Activated CD4-positive, alpha-beta T cell treated with anti-CD3 and anti-CD28 coated beads, Interleukin-2, amount 10 ng/mL, durations not matched to agents 24 days and 14 days (primary cell): ENCODE measurements around the gene CNTNAP5. TPM values are rescaled to one million over a fixed set of nuclear protein-coding genes. Genes with fewer than 3 reads are reported as not detected.

Source experiments
- DNase-seq: peaks from one replicate; pipeline ENCODE4 v3.0.0; 2022
- H3K27ac Mint-ChIP-seq: one replicate; pipeline ENCODE4 v1.8.0; 2022; ENCODE audit warnings: mild to moderate bottlenecking, mixed read lengths
- H3K27me3 Mint-ChIP-seq: one replicate; pipeline ENCODE4 v1.8.0; 2022; ENCODE audit warnings: mixed read lengths
- H3K36me3 Mint-ChIP-seq: one replicate; pipeline ENCODE4 v1.8.0; 2022; ENCODE audit warnings: low read depth, mild to moderate bottlenecking, mixed read lengths
- H3K4me1 Mint-ChIP-seq: one replicate; pipeline ENCODE4 v1.8.0; 2021; ENCODE audit warnings: mixed read lengths
- H3K4me3 Mint-ChIP-seq: one replicate; pipeline ENCODE4 v1.8.0; 2022; ENCODE audit warnings: mild to moderate bottlenecking, moderate library complexity, mixed read lengths
- H3K9me3 Mint-ChIP-seq: one replicate; pipeline ENCODE4 v1.8.0; 2021; ENCODE audit warnings: mixed read lengths
- intact Hi-C: fragments of 100-400 bp; cut with micrococcal nuclease; formaldehyde crosslinking; loops from one replicate; pipeline ENCODE4 v1.15.1; 2023
- total RNA-seq: library from RNA; stranded (reverse); gene quantifications from 2 replicates; pipeline ENCODE4 v1.2.3, GENCODE V29; 2022

CNTNAP5 gene
- total RNA-seq, 1 donor from 2014 or later: not detected

DNA sequence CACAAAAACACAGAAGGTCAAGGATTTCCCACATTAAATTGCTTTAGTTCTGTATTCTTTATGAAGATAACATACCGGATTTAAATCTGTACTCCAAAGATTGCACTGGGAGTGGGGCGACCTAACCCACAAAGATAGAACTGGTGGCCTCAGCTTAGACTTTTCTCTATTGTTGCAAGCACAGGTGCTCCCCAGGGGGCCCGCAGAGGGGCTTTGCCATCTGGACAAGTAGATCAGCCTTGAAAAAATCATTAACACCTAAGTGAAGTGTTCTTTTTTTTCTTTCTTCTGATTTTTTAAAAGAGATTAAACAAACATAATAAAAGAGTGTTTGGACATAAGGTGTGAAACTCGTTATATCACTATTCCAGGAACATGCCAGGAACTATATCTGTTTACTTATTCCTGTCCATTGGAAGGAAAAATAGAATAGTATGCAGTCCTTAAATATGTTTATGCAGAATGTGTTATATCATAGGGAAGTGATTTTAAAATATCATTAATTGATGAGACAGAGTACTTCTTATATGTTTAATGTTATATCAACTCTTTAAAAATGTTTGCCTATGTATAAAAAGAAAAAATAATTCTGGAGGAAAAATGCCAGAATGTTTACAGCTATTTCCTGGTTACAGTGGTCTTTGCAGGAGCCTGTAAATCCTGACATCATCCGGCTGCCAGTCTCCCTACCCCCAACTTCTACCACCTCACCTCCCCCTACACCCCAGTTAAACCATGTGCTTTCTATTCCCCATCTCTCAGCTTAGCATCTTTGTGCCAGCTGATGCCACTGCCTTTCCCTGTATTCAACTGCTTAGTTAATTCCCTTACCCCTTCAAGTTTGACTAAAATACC, 679.2 kb downstream of the CNTNAP5 start:
- Mint-ChIP-seq H3K27ac (no peak overlapping the region), H3K9me3 (peaks cover 4% of the 10 kb centered on the region), H3K4me1 (no peaks in the 10 kb centered on the region), H3K27me3 (no peaks in the 10 kb centered on the region), H3K36me3 (no peaks in the 10 kb centered on the region), H3K4me3 (no peak overlapping the region)
- intact Hi-C loops: no loop called here
- DNase-seq: no peak

DNA sequence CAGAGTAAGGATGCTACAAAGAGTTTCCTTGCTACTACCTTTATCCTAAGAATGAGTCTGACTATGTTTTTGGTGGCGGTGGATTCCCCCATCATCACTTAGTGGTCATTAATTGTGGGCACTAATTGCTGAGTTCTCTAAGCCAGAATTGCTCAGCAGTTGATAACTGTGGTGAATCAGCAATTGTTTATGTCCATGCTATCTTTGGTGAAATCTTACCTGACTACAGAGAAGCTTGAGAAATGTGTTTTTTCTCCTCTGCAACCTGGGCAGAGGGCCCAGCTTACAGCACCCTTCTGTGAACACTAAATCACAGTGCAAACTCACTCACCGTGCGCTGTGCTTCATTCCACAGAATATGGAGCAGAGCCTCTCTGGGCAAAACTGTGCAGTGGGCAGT, 683.6 kb downstream of the CNTNAP5 start:
- intact Hi-C loops: no loop called here
- no peaks in the 10 kb centered on the region for H3K36me3 Mint-ChIP-seq
- DNase-seq: no peak

DNA sequence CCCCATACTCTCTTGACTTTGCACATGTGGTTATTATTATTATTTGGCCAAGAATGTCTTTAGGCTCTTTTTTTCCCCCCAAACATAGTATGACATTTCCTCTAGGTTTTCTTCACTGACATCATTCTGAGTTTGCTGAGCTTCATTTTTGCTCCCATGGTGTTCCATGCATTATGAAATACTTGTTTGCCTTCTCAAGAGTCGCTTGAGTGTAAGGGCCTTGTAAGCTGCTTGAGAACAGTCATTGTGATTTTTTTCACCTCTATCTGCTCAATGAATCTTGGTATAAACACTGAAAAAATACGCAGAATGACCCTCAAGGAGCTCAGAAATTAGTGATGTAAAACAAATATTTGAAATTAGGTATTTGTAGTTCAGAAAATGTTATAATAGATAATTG, 688.9 kb downstream of the CNTNAP5 start:
- intact Hi-C loops: no loop called here
- Mint-ChIP-seq H3K4me3 (no peak overlapping the region), H3K27ac (no peak overlapping the region), H3K4me1 (no peaks in the 10 kb centered on the region), H3K9me3 (no peaks in the 10 kb centered on the region), H3K36me3 (no peaks in the 10 kb centered on the region), H3K27me3 (no peaks in the 10 kb centered on the region)
- DNase-seq: no peak

More for the DNA sequence above, 683.6 kb downstream of the CNTNAP5 start:
- H3K27me3 Mint-ChIP-seq: no peaks in the 10 kb centered on the region
- H3K27ac Mint-ChIP-seq: no peak overlapping the region
- no peaks in the 10 kb centered on the region for H3K4me1 Mint-ChIP-seq
- H3K9me3 Mint-ChIP-seq: no peaks in the 10 kb centered on the region
- H3K4me3 Mint-ChIP-seq: no peak overlapping the region

DNA sequence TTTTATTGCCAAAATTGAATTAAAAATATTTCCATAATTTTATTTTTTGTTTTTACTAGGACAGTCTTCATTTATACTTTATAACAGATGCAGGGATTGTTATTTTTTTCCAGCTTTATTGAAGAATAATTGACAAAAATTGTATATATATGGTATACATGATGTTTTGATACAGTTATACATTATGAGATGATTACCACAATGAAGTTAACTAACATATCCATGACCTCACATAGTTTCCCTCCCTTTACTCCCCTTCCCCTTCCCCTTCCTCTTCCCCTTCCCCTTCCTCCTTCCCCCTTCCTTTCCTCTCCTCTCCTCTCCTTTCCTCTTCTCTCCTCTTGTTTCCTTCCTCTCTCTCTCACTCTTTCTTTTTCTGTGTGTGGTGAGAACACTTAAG, 700.1 kb downstream of the CNTNAP5 start:
- DNase-seq: no peak
- no peaks in the 10 kb centered on the region for H3K27me3 Mint-ChIP-seq
- intact Hi-C loops: no loop called here
- H3K9me3 Mint-ChIP-seq: no peaks in the 10 kb centered on the region
- H3K4me1 Mint-ChIP-seq: no peaks in the 10 kb centered on the region
- no peak overlapping the region for H3K27ac Mint-ChIP-seq
- no peak overlapping the region for H3K4me3 Mint-ChIP-seq
- H3K36me3 Mint-ChIP-seq: no peaks in the 10 kb centered on the region

DNA sequence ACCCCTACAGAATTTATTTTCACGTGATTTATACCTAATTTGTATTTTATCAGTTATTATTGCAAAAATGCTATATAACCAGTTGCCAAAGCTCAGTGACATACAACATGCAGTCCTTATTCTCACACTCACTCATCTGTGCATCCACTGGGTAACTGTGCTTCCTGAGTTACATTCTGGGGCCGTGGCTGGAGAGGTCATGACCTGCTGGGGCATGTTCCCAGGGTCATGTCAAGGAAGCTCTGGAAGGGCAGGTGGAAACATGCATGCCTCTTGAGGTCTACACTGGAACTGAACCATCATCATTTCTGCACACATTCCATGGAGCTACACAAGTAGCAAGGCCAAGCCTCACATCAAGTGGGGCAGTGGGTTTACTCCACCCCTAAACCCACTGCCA, 715.5 kb downstream of the CNTNAP5 start:
- Mint-ChIP-seq H3K27ac (no peak overlapping the region), H3K36me3 (no peaks in the 10 kb centered on the region), H3K27me3 (no peaks in the 10 kb centered on the region), H3K9me3 (peaks cover 8% of the 10 kb centered on the region), H3K4me3 (no peak overlapping the region), H3K4me1 (no peaks in the 10 kb centered on the region)
- intact Hi-C loops: no loop called here
- DNase-seq: no peak

DNA sequence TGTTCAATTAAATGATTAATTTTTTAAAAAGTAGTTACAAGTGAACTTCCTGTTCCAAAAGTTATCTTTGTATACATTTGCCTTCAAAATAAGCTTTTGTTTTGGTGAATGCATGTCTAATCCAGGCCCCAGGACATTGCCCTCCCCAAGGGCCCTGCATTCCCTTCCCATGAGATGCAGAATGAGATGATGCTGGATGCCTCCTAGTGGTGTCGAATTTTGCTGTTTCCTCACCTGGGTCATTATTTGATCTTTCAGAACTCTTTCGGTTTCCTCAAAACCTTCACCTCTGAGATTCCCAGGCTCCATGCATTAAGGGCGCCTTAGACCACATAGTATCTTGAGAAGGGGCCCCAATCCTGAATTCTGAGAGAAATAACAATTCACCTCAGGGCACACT, 728.8 kb downstream of the CNTNAP5 start:
- Mint-ChIP-seq H3K27me3 (no peaks in the 10 kb centered on the region), H3K4me3 (no peak overlapping the region), H3K27ac (no peak overlapping the region), H3K4me1 (no peaks in the 10 kb centered on the region), H3K36me3 (no peaks in the 10 kb centered on the region), H3K9me3 (no peaks in the 10 kb centered on the region)
- no peak for DNase-seq
- intact Hi-C loops: no loop called here

DNA sequence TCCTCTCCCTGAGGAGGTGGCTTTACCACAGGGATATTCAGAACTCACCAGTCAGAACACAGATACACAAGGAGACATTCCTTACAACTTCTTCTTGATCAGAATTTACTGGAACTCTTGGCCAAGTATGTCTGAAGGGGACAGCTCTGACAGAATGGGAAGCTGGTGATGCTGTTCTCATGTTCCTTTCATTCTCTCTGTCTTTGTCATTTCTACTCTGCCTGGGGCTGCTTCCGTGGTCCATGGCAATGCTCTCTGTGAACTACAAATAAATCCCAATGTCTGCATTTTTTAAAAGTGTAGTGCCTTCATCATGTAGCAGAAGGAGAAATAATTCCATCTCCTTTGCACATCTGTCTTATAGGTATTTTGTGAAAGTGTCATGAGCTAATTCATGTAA, 730.3 kb downstream of the CNTNAP5 start:
- no peaks in the 10 kb centered on the region for H3K36me3 Mint-ChIP-seq
- H3K4me1 Mint-ChIP-seq: no peaks in the 10 kb centered on the region
- no peaks in the 10 kb centered on the region for H3K27me3 Mint-ChIP-seq
- no peak for DNase-seq
- H3K9me3 Mint-ChIP-seq: no peaks in the 10 kb centered on the region
- no peak overlapping the region for H3K4me3 Mint-ChIP-seq
- intact Hi-C loops: no loop called here
- H3K27ac Mint-ChIP-seq: no peak overlapping the region

DNA sequence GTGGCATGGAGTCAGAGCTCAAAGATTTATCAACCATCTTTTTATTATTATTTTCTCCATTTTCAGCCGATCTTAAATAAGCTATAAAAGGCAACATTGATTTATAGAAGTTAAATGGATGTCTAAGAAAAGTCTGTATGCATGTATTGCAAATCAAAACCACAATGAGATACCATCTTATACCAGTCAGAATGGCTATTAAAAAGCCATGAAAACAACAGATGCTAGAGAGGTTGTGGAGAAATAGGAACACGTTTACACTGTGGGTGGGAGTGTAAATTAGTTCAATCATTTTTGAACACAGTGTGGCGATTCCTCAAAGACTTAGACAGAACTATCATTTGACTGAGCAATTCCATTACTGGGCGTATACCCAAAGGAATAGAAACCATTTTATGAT, 731.0 kb downstream of the CNTNAP5 start:
- Mint-ChIP-seq H3K27me3 (no peaks in the 10 kb centered on the region), H3K4me1 (no peaks in the 10 kb centered on the region), H3K27ac (no peak overlapping the region), H3K36me3 (no peaks in the 10 kb centered on the region), H3K9me3 (no peaks in the 10 kb centered on the region), H3K4me3 (no peak overlapping the region)
- intact Hi-C loops: no loop called here
- DNase-seq: no peak

DNA sequence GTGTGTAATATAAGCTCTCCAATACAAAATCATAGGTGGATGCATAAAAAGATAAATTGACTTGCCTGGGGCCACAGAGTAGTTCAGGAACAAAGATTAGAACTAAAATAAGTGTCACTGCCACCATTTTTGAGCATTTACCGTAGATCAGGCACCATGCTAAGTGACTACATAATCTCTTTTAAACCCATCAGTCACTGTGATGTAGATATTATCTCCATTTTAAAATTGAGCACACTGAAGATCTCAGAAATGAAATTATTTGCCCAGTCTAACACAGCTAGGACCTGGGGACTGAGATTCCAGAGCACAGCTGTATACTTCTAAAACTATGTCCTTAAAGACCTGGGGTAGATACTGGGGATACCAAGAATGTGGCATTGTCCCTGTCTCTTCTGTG, 737.3 kb downstream of the CNTNAP5 start:
- no peaks in the 10 kb centered on the region for H3K27me3 Mint-ChIP-seq
- H3K4me3 Mint-ChIP-seq: no peak overlapping the region
- H3K27ac Mint-ChIP-seq: no peak overlapping the region
- intact Hi-C loops: no loop called here
- H3K4me1 Mint-ChIP-seq: no peaks in the 10 kb centered on the region
- no peak for DNase-seq
- H3K36me3 Mint-ChIP-seq: no peaks in the 10 kb centered on the region
- no peaks in the 10 kb centered on the region for H3K9me3 Mint-ChIP-seq

DNA sequence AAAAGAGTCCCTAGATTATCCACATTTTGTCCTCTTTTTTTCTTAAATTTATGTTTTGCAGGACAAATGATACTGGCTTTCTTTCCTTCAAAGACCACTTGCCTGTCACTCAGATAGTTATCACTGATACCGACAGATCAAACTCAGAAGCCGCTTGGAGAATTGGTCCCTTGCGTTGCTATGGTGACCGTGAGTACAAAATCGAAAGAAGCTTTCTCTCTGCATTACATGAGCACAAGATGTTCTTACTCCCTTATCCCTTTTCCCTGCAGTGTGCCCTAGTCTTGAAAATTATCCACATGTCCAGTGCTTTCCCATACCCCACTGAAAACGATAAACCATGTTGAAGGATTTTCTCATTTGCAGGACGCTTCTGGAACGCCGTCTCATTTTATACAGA, 738.5 kb downstream of the CNTNAP5 start:
- no peak for DNase-seq
- H3K27me3 Mint-ChIP-seq: no peaks in the 10 kb centered on the region
- H3K9me3 Mint-ChIP-seq: no peaks in the 10 kb centered on the region
- no peak overlapping the region for H3K27ac Mint-ChIP-seq
- intact Hi-C loops: no loop called here
- no peaks in the 10 kb centered on the region for H3K36me3 Mint-ChIP-seq
- H3K4me1 Mint-ChIP-seq: no peaks in the 10 kb centered on the region
- H3K4me3 Mint-ChIP-seq: no peak overlapping the region

DNA sequence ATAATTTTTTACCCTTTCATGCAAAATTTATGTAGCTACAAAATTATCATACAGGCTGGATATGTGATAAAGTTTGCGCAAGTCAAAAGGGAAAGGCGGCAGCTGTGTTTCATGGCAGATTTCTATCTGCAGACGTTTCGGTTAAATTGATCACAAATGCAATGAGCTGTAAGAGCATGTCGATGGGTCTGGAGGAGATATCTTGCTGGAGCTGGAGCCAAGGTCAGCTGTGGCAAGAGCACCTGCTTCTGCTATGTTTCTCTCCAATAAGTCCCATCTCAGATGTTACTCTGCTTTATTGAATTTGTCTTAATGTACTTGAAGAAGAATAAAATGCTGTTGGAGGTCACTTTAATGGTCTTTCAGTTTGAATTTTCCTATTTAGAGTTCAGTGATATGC, 749.7 kb downstream of the CNTNAP5 start:
- Mint-ChIP-seq H3K9me3 (peaks cover 7% of the 10 kb centered on the region), H3K27ac (no peak overlapping the region), H3K36me3 (no peaks in the 10 kb centered on the region), H3K4me1 (no peaks in the 10 kb centered on the region), H3K27me3 (no peaks in the 10 kb centered on the region), H3K4me3 (no peak overlapping the region)
- DNase-seq: no peak
- intact Hi-C loops: no loop called here

DNA sequence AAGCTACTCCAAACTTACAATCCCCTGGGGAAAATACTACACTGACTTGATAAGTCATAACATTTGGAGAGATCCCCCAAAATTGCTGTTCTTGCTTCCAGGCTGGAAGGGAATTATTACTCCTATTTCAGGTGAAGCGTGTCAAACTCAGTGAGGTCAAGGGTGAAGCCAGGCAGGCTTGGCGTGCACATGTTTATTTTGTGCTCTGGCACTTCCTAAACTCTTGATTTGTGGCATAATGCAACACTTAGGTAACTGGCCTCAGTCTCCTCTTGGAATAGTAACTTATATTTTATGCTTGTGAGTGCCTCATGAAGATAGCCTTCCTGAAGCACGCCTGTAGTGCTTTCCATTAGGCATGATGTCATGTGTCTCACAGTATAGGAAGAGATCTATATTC, 751.2 kb downstream of the CNTNAP5 start:
- Mint-ChIP-seq H3K4me3 (no peak overlapping the region), H3K4me1 (no peaks in the 10 kb centered on the region), H3K27me3 (no peaks in the 10 kb centered on the region), H3K27ac (no peak overlapping the region), H3K36me3 (no peaks in the 10 kb centered on the region), H3K9me3 (peaks cover 7% of the 10 kb centered on the region)
- no peak for DNase-seq
- intact Hi-C loops: no loop called here

DNA sequence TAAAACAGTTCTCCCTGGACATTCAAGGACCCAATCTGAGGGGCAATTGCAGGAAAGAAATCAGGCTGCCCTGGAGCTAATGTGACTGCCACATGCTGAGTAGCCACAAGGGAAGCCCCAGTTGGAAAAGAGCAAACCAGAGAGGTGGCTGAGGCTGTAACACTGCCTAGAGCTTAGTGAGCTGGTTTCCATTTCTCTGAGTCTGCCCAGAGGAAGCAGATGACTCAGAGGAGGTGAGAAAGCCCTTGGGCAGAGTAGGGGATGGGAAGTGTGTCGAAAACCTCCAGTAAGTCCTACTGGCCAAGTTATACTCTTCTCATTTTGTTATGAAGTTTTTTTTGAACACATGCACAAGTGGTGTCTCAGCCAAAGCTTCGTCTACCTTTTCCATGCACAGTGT, 753.0 kb downstream of the CNTNAP5 start:
- no peaks in the 10 kb centered on the region for H3K27me3 Mint-ChIP-seq
- intact Hi-C loops: no loop called here
- no peak for DNase-seq
- no peaks in the 10 kb centered on the region for H3K9me3 Mint-ChIP-seq
- no peak overlapping the region for H3K27ac Mint-ChIP-seq
- no peaks in the 10 kb centered on the region for H3K36me3 Mint-ChIP-seq
- H3K4me1 Mint-ChIP-seq: no peaks in the 10 kb centered on the region
- no peak overlapping the region for H3K4me3 Mint-ChIP-seq

DNA sequence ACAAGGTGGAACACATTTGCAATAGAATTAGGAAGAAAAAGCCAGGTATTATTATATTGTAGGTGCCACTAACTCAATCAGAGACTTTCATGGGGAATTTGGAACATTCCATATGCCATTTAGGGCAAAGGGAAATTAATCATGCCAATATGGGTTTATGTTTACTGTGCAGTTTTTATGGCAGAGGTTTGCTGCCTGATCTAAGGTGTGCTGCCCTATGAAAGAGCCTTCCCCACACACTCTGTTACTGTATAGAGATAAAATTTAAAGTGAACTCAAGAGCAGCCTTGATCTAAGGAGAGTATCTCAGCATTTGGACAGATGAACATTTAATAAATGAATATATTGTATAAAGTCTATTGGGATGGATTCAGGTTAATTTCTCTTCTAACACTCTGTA, 771.6 kb downstream of the CNTNAP5 start:
- H3K4me3 Mint-ChIP-seq: no peak overlapping the region
- H3K4me1 Mint-ChIP-seq: no peaks in the 10 kb centered on the region
- no peaks in the 10 kb centered on the region for H3K27me3 Mint-ChIP-seq
- no peaks in the 10 kb centered on the region for H3K36me3 Mint-ChIP-seq
- H3K9me3 Mint-ChIP-seq: no peaks in the 10 kb centered on the region
- DNase-seq: no peak
- intact Hi-C loops: no loop called here
- H3K27ac Mint-ChIP-seq: no peak overlapping the region

DNA sequence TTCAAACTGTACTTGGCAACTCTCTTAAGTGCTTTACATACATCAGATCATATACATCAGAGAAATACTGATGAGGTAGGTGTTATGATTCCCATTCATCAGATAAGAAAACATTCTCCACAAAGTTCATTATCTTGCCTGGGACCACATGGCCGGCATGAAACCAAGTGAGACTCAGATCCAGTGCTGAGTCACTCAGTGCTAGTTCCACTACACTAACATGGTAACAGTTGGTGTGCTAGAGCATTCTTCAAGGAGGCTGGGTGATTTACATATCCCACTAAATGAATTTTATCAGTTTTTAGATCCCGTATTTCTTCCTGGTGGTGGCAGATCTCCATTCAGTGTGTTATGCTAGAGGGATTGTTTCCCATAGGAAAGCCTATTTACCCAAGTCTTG, 772.0 kb downstream of the CNTNAP5 start:
- no peaks in the 10 kb centered on the region for H3K9me3 Mint-ChIP-seq

More for the DNA sequence above, 772.0 kb downstream of the CNTNAP5 start:
- Mint-ChIP-seq H3K36me3 (no peaks in the 10 kb centered on the region), H3K4me1 (no peaks in the 10 kb centered on the region), H3K27ac (no peak overlapping the region), H3K27me3 (no peaks in the 10 kb centered on the region), H3K4me3 (no peak overlapping the region)
- DNase-seq: no peak
- intact Hi-C loops: no loop called here
